NCI-H1930 (cell line): Measurements from ENCODE around the gene ZFP91.

Experiments
- DNase-seq, 2 experiments: peaks; one replicate each; lab custom pipeline; 2025; lab: John Stamatoyannopoulos, UW

ZFP91 gene

GRCh38 chr11:58586998-58587397, 8.1 kb downstream of the ZFP91 start:
- DNase-seq = no peak

DNA sequence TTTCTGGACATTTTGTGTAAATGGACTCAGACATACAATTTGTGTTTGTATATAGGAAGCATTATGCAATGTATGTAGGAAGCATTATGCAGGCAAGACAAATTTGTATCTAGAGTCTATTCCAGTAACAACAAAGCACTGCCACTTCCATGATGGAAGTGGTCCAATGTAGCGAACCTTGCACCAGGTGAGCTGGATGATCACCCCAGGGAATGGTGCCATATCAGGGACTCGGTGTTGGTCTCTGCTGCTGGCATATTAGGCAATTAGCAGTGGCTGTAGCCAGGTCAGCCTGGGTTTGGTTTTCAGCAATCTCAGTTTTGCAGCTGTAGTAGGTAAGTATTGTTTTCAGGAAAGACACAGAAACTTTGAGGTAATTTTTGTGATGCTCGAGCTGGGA, 12.8 kb downstream of the ZFP91 start:
- DNase-seq = no peak

DNA sequence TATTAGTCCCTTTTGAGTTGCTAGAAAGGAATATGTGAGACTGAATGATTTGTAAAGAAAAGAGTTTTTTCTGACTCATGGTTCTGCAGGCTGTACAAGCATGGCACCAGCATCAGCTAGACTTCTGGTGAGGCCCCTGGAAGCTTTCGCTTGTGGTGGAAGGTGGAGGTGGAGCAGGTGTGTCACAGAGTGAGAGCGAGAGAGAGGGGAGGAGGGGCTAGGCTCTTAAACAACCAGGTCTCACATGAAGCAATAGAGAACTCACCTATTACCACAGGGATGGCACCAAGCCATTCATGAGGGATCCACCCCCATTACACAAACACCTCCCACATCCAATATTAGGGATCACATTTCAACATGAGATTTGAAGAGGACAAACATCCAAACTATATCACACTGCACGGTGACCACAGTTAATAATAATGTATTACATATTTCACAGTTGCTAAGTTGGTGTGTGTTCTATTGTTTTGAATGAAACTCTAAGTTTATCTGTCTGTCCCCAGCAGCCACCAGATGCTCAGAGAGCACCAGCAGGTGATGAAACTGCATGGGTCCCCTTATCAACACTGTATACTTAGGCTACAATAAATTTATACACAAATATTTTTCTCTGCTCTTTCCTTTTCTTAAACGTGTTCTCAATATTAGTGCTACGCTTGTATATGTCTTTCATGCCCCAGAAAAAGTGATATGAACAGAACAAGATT, 14.1 kb downstream of the ZFP91 start:
- DNase-seq = no peak

GRCh38 chr11:58594826-58595225, 16.0 kb downstream of the ZFP91 start:
- DNase-seq = no peak

DNA sequence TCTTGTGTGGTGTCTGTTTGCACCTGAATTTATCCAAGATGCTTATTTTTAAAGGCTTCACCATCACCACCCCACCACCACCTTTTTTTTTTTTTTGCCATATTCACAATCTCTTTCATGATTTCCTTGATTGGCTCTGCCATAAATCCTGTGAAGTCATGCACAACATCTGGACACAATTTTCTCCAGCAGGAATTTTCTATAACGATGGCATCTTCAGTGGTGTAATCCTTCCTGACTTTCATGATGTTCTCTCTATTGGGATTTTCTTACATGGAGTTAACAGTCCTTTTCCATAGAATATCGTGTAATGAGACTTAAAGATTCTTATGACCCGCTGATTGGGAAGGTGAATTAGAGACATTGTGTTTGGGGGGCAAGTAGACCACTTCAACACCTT, 17.8 kb downstream of the ZFP91 start:
- DNase-seq = no peak

DNA sequence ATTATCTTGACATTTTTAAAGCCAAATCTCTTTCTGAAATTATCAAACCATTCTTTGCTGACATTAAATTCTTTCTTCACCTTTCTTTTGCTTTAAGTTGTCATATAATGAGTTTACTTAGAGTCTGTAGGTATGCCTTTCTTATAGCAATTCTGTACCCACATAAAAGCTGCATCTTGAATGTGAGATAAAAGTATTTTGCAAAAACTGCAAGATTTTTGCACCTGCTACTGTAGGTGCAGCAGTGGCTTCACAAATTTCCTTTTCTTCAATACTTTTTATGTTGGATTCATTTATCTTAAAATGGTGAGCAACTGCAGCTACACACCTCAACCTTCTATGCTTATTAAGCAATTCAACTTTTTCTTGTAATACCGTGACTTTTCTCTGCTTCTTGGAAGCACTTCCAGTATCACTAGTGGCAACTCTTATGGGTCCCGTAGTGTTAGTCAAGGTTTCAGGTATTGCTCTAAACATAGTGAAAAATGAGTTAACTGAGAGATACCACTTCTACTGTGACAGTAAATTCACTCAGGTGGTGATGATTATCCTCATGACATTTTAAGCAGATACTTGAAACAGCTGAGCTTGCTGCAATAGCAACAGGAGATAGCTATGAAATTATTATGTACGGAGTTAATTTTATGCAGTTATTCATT, 18.8 kb downstream of the ZFP91 start:
- no peak for DNase-seq

DNA sequence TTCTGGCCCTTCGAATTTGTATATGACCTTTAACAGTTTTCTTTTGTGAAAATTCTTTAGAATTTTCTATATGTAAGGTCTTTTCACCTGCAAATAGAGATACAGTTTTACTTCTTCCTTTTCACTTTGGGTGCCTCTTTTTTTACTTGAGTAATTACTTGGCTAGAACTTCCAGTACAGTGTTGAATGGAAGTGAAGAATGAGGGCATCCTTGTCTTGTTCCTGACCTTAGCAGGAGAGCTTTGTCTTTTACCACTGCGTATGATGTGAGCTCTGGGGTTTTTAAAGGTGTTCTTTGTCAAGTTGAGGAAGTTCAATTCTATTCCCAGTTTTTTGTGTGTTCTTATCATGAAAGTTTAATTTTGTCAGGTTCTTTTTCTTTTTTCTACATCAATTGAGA, 21.6 kb downstream of the ZFP91 start:
- no peak for DNase-seq

DNA sequence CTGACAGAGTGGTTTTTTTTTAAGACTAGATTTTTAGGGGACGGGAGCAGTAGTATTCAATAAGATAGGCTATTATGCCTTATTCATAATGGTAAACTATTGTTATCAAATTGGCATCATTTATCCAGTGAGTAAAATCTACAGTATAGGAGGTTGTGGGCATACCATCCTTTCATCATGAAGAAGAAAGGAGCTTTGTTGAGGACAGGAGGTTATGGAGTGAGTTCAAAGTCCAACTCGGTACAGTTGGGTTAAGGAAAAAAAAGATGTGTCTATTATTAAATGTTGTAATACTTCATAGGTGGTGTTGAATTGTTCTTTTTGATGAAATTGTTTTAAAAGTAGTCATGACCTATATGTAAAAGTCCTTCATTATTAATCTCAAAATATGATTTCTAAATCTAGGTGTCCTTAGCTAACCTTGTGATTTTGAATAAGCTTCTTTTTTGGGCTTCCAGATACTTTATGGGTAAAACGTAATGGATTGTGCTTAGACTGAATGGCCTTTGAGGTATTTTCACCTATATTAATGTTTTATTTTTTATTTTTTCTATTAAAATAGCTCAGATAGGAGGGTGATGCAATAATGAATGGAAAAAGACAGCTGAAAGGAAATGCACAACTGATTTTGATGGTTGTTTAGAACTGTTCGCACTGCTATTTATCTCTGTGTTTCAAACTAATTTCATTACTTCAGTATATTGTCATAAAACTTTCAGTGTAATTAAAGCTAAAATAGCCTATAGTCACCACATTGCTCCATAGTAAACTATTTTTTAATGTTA, 28.3 kb downstream of the ZFP91 start:
- no peak for DNase-seq

DNA sequence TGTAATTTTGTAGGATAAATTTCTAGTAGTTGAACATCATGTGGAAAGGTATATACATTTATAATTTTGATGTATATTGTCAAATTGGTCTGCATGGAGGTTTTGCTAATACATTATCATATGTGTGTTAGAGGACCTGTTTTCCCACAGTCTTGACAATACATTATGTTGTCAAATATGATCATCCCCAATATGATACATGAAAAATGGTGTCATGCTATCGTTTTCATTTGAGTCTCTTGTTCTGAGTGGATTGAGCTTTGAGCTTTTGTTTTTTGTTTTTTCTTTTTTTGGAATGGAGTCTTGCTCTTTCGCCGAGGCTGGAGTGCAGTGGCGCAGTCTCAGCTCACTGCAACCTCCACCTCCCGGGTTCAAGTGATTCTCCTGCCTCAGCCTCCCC, 29.5 kb downstream of the ZFP91 start:
- DNase-seq = no peak

GRCh38 chr11:58609723-58610122, 30.9 kb downstream of the ZFP91 start:
- DNase-seq = no peak

GRCh38 chr11:58613228-58613627, 34.4 kb downstream of the ZFP91 start:
- no peak for DNase-seq

- DNase-seq = no peak
Measured at GRCh38 chr11:58615559-58615958, 36.7 kb downstream of the ZFP91 start.

GRCh38 chr11:58616594-58616993, 37.7 kb downstream of the ZFP91 start:
- DNase-seq = no peak

- no peak for DNase-seq
Measured at GRCh38 chr11:58617976-58618557, 39.2 kb downstream of the ZFP91 start.

DNA sequence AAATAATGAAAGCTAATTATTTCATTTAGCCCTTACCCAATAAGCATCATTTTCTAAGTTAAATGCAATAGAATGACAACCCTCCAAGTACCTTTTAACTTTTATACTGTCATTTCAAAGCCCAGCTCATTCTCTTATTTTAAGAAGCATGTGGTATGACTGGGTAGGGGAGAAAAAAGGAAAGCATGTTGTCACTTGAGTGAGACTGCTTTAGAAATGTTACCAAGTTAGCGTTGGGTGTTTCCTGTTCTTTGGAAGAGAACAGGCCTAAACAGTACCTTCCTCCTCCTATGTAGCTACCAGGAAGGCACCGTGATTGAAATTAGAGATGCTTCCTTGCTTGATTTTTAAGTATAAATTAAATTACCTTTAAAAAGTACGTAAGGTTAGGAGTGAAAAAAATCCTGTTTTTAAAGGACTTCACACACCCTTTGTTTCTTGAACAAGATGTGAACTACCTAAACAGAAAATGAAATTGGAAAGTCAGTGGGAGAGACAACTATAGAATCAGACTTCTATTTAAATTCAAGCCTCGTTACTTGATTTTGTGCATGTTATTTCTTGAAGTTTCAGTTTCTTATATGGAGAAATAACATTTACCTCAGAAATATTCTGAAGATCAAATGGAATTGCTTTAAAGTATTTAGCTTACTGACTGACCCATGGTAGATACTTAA, 42.9 kb downstream of the ZFP91 start:
- DNase-seq = no peak

- no peak for DNase-seq
Measured at GRCh38 chr11:58622344-58622743, 43.5 kb downstream of the ZFP91 start, which contains the start of gene CNTF. Gene CNTF (plus strand): TSS chr11:58622665. CDS start chr11:58622753, 88 bp downstream.

GRCh38 chr11:58625086-58625485, 46.2 kb downstream of the ZFP91 start:
- no peak for DNase-seq

GRCh38 chr11:58625826-58626460, 47.1 kb downstream of the ZFP91 start:
- DNase-seq = no peak

- DNase-seq = no peak
Measured at GRCh38 chr11:58626934-58627483, 48.1 kb downstream of the ZFP91 start.

DNA sequence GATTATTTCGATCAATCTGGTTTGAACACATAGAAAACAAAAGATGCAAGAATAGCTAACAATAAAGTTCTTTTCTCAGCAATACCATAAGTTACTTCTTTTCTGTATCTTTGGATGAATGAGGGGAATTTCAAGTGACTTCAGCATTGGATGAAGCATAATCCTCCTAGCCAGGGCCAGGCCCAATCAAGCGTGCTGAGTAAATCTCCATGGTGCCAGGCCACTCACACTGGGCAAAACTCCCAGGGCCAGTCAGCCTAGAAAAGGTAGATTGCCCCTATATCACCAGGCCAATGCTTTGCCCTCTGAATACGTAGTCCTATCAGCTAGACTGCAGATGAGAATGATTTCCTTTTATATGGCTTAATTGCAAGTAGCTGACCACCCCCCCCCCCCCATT, 49.6 kb downstream of the ZFP91 start:
- DNase-seq = no peak

DNA sequence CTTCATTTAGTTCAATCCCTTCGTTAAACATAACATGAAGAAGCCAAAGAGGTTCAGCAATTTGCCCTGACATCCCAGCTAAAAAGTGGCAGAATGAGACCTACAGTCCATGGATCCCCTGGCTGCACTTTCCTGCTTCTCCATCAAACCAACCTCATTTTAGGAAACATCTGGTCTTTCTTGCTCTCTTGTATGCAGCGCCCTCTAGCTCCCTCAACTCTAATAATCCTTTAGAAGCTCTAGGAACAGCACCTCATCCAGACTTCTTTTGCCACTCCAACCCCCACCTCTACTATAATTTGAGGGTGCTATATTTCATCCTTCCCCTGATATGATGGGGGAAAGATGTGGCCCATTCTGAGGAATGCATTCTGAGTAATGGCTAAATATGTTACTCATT, 51.0 kb downstream of the ZFP91 start:
- DNase-seq = peak in 1 of 2 experiments; percentile 15
